HepG2 (cell line): Measurements from ENCODE around the gene UBTD2. TPM values are rescaled to one million over a fixed set of nuclear protein-coding genes. Genes with fewer than 3 reads are reported as not detected.

Experiments
- AGO1 ChIP-seq: fragments of 200-400 bp; formaldehyde crosslinking; IDR thresholded peaks from 2 replicates; pipeline ENCODE4 v1.6.1; 2017; ENCODE audit warnings: mild to moderate bottlenecking, low read depth, low read length, moderate library complexity; ENCODE audit not compliant: poor library complexity, severe bottlenecking
- CC2D1A ChIP-seq: sonication (generic); formaldehyde crosslinking; IDR thresholded peaks from 2 replicates; pipeline ENCODE4 v1.8.1; 2023; ENCODE audit warnings: mild to moderate bottlenecking, missing genetic modification reagents
- DPF2 ChIP-seq: sonication (generic); formaldehyde crosslinking; IDR thresholded peaks from 2 replicates; pipeline ENCODE4 v1.4.0; 2020; ENCODE audit warnings: mild to moderate bottlenecking, low read depth, missing genetic modification reagents, borderline replicate concordance
- EHMT2 ChIP-seq: fragments of 200-600 bp; sonication (generic); IDR thresholded peaks from 2 replicates; pipeline ENCODE4 v1.7.0; 2017; ENCODE audit warnings: antibody characterized with exemption, low read depth, low read length, borderline replicate concordance
- IKZF5 ChIP-seq: IDR thresholded peaks from 2 replicates; pipeline ENCODE4 v1.6.1; 2018; ENCODE audit warnings: missing genetic modification reagents, mild to moderate bottlenecking, missing compliant biosample characterization
- IRX3 ChIP-seq: sonication (generic); formaldehyde crosslinking; IDR thresholded peaks from 2 replicates; pipeline ENCODE4 v1.8.1; 2023; ENCODE audit warnings: mild to moderate bottlenecking, low read depth, missing genetic modification reagents, borderline replicate concordance
- KLF6 ChIP-seq: IDR thresholded peaks from 2 replicates; pipeline ENCODE4 v1.8.0; 2016; ENCODE audit warnings: missing biosample characterization, missing genetic modification reagents
- SETDB1 ChIP-seq: sonication (generic); formaldehyde crosslinking; IDR thresholded peaks from 2 replicates; pipeline ENCODE4 v1.5.1; 2020; ENCODE audit warnings: missing genetic modification reagents, mild to moderate bottlenecking, borderline replicate concordance
- SMARCC2 ChIP-seq: fragments of 450-650 bp; IDR thresholded peaks from 2 replicates; pipeline ENCODE4 v1.6.1; 2017; ENCODE audit warnings: antibody characterized with exemption, mild to moderate bottlenecking
- STAT6 ChIP-seq: sonication (generic); formaldehyde crosslinking; IDR thresholded peaks from 2 replicates; pipeline ENCODE4 v1.4.0; 2020; ENCODE audit warnings: missing genetic modification reagents, mild to moderate bottlenecking, borderline replicate concordance
- SYNCRIP ChIP-seq: fragments of 200-400 bp; formaldehyde crosslinking; IDR thresholded peaks from 2 replicates; pipeline ENCODE4 v1.6.1; 2018; ENCODE audit warnings: mild to moderate bottlenecking, low read depth, low read length; ENCODE audit not compliant: insufficient read depth
- ZKSCAN1 ChIP-seq: fragments of 150-350 bp; IDR thresholded peaks from 2 replicates; pipeline ENCODE4 v1.6.1; 2014; ENCODE audit warnings: low read length
- ZNF143 ChIP-seq: sonication (generic); formaldehyde crosslinking; IDR thresholded peaks from 2 replicates; pipeline ENCODE4 v1.4.0; 2020; ENCODE audit warnings: missing genetic modification reagents
- ZNF20 ChIP-seq: sonication (generic); formaldehyde crosslinking; IDR thresholded peaks from 2 replicates; pipeline ENCODE4 v1.4.0; 2020; ENCODE audit warnings: mild to moderate bottlenecking, moderate library complexity, missing genetic modification reagents
- ZNF232 ChIP-seq: sonication (generic); formaldehyde crosslinking; IDR thresholded peaks from 2 replicates; pipeline ENCODE4 v1.4.0; 2020; ENCODE audit warnings: missing genetic modification reagents, borderline replicate concordance
- ZNF614 ChIP-seq: IDR thresholded peaks from 2 replicates; pipeline ENCODE4 v1.6.1; 2018; ENCODE audit warnings: missing biosample characterization, missing genetic modification reagents, inconsistent platforms, borderline replicate concordance
- ZNF713 ChIP-seq: sonication (generic); formaldehyde crosslinking; IDR thresholded peaks from 2 replicates; pipeline ENCODE4 v1.4.0; 2020; ENCODE audit warnings: mild to moderate bottlenecking, missing genetic modification reagents
- ZSCAN31 ChIP-seq: sonication (generic); formaldehyde crosslinking; IDR thresholded peaks from 2 replicates; pipeline ENCODE4 v1.5.0; 2020; ENCODE audit warnings: low read depth, mild to moderate bottlenecking, missing genetic modification reagents
- polyA plus RNA-seq, 8 experiments: library from polyadenylated mRNA; depleted of rRNA in 3 of 8; stranded (reverse) in 7 of 8; unstranded in 1 of 8; fragments of >200 nt; fragmentation: Illumina TruSeq in 4 of 8; extraction: Trizol in 4 of 8; gene quantifications; 2 replicates each; pipeline versions ENCODE4 v1.2.1 to v1.2.3, GENCODE V29; 2011 to 2016; ENCODE audit warnings: low read depth in 4 of 8, missing spikeins in 1 of 8, mixed read lengths in 1 of 8; ENCODE audit not compliant: insufficient read depth in 1 of 8
- total RNA-seq, 5 experiments: library from RNA; depleted of rRNA; stranded (reverse); fragments of >200 nt; fragmentation: Illumina TruSeq; extraction: Trizol; gene quantifications; 2 replicates each; pipeline ENCODE4 v1.2.3, GENCODE V29; 2016; ENCODE audit warnings: low read depth in 1 of 5
- TF ChIP-seq, protein P1 (sequence below): sonication (generic); formaldehyde crosslinking; IDR thresholded peaks from 2 replicates; pipeline ENCODE4 v1.5.0; 2020; ENCODE audit warnings: mild to moderate bottlenecking, missing genetic modification reagents, borderline replicate concordance
- TF ChIP-seq, protein P2 (sequence below): sonication (generic); formaldehyde crosslinking; IDR thresholded peaks from 2 replicates; pipeline ENCODE4 v1.5.0; 2020; ENCODE audit warnings: missing genetic modification reagents

The UBTD2 gene
- total and polyA plus RNA-seq, 2 of the 13 experiments (the other 11 are each of a cell fraction or from before 2014, with no cell fraction given): 15.2 to 24.1 TPM

GRCh38 chr5:172283020-172283861 is at the start of gene UBTD2 (continued):
- TF ChIP-seq AGO1 (no peak), IRX3 (CRISPR knock-in tag) (no peak), ZNF143 (no peak), STAT6 (CRISPR knock-in tag) (no peak), EHMT2 (no peak), DPF2 (no peak), ZNF232 (CRISPR knock-in tag) (no peak), CC2D1A (CRISPR knock-in tag) (no peak), SMARCC2 (no peak), ZSCAN31 (CRISPR knock-in tag) (no peak), KLF6 (CRISPR knock-in tag) (no peak), ZNF713 (CRISPR knock-in tag) (0 out of 2 replicates have a peak, but pooled peaks have one; percentile 30), IKZF5 (CRISPR knock-in tag) (no peak; the same call in 1 of the 2 replicates), ZNF20 (CRISPR knock-in tag) (0 out of 2 replicates have a peak, but pooled peaks have one; percentile 48), SETDB1 (CRISPR knock-in tag) (no peak), ZKSCAN1 (no peak), SYNCRIP (no peak), ZNF614 (no peak)
- TF ChIP-seq, protein P1, sequence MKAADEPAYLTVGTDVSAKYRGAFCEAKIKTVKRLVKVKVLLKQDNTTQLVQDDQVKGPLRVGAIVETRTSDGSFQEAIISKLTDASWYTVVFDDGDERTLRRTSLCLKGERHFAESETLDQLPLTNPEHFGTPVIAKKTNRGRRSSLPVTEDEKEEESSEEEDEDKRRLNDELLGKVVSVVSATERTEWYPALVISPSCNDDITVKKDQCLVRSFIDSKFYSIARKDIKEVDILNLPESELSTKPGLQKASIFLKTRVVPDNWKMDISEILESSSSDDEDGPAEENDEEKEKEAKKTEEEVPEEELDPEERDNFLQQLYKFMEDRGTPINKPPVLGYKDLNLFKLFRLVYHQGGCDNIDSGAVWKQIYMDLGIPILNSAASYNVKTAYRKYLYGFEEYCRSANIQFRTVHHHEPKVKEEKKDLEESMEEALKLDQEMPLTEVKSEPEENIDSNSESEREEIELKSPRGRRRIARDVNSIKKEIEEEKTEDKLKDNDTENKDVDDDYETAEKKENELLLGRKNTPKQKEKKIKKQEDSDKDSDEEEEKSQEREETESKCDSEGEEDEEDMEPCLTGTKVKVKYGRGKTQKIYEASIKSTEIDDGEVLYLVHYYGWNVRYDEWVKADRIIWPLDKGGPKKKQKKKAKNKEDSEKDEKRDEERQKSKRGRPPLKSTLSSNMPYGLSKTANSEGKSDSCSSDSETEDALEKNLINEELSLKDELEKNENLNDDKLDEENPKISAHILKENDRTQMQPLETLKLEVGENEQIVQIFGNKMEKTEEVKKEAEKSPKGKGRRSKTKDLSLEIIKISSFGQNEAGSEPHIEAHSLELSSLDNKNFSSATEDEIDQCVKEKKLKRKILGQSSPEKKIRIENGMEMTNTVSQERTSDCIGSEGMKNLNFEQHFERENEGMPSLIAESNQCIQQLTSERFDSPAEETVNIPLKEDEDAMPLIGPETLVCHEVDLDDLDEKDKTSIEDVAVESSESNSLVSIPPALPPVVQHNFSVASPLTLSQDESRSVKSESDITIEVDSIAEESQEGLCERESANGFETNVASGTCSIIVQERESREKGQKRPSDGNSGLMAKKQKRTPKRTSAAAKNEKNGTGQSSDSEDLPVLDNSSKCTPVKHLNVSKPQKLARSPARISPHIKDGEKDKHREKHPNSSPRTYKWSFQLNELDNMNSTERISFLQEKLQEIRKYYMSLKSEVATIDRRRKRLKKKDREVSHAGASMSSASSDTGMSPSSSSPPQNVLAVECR (CRISPR knock-in tag): peak; percentile 63; the same call in 1 of the 2 replicates
- TF ChIP-seq, protein P2, sequence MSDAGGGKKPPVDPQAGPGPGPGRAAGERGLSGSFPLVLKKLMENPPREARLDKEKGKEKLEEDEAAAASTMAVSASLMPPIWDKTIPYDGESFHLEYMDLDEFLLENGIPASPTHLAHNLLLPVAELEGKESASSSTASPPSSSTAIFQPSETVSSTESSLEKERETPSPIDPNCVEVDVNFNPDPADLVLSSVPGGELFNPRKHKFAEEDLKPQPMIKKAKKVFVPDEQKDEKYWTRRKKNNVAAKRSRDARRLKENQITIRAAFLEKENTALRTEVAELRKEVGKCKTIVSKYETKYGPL (CRISPR knock-in tag): no peak
